OCI-LY3 (cell line): Measurements from ENCODE around the gene SLC45A3.

Source experiments
- CTCF ChIP-seq: fragments of 200-600, 300-600 bp; sonication (generic); IDR thresholded peaks from 2 replicates; pipeline ENCODE4 v1.5.1; 2014; ENCODE audit warnings: antibody characterized with exemption, low read length, low read depth
- EZH2phosphoT487 ChIP-seq: fragments of 200-600 bp; shearing (Covaris generic); IDR thresholded peaks from 2 replicates; pipeline ENCODE4 v1.6.1; 2018; ENCODE audit warnings: antibody characterized with exemption, mixed run types, low read depth

- TF ChIP-seq CTCF: no peak
- TF ChIP-seq EZH2phosphoT487: no peak
These were observed 69.3 kb downstream of the SLC45A3 start for GRCh38 chr1:205610901-205611466.
